A673 (cell line): ENCODE measurements around the gene HBB.

ENCODE experiments used
- CTCF ChIP-seq: fragments of 300-800, 200-600 bp; sonication (generic); conservative IDR thresholded peaks from 2 replicates; pipeline ENCODE4 v1.5.1; 2017; ENCODE audit warnings: low read depth, mild to moderate bottlenecking, antibody characterized with exemption, low read length, moderate library complexity, mixed read lengths
- EZH2 ChIP-seq: fragments of 200-600 bp; sonication (generic); IDR thresholded peaks from 2 replicates; pipeline ENCODE4 v1.6.1; 2017; ENCODE audit warnings: borderline replicate concordance, low read depth, mild to moderate bottlenecking, mixed read lengths, antibody characterized with exemption, low read length; ENCODE audit not compliant: poor library complexity, severe bottlenecking

- TF ChIP-seq CTCF: no peak
- TF ChIP-seq EZH2: no peak
These were observed 16.4 kb downstream of the HBB start for GRCh38 chr11:5210376-5210885.
